HT-29 (cell line): ENCODE data around the gene KIFAP3. TPM values are rescaled to one million over a fixed set of nuclear protein-coding genes. Genes with fewer than 3 reads are reported as not detected.
"Not testable (repeated sequence)": the region's sequence is repeated elsewhere in the genome, so short reads cannot be mapped to it uniquely, and the experiment has no call there.

Experiments
- DNase-seq: peaks from one replicate; pipeline ENCODE4 v3.0.0-alpha.2; 2015; ENCODE audit warnings: low spot score
- small RNA-seq: library from RNA; depleted of rRNA; stranded (forward); fragments of <200 nt; gene quantifications from one replicate; pipeline ENCODE3, GENCODE V24; 2014
- total RNA-seq: library from RNA; depleted of rRNA; stranded (reverse); fragments of >200 nt; shearing (Covaris generic); gene quantifications from 2 replicates; pipeline ENCODE4 v1.2.3, GENCODE V29; 2014; rRNA removed

The KIFAP3 gene
- total RNA-seq, 1 experiment from 2014 or later, result 3.5 TPM

DNA sequence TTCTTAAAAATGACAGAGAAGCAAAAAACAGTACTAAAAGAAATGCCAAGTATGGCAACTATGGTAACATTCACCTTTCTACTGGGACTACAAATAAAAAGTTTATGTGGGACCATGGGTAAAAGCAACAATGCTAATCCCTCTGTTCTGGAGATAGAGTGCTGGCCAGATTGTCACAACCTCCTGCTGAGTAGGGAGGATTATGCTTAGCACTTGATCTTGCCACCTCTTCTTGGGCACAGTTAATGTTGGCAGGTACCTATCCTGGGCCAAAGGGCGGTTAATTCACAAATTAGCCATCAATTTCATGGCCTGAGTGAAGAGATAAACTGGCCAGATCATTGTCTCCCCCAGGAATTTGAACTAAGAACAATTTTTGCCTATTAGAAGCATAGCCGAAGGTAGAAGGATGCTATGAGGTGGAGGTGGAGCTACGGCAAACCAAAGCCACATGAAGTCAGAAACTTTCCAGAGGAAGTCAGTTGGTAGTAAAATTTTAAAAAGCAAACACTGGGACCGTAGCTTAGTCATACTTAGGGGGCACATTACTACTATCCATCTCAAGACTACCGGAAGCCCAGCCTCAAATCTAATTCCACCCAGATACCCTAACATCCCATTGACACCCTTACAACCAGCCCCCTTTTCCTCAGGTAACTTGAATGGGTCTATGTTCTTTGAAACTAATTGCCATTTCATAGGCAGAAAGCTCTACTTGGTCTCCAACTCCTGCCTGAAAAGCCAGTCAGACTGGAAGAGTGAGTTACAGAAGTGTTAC lies 183.5 kb downstream of the KIFAP3 start:
- DNase-seq, result peak; percentile 94

DNA sequence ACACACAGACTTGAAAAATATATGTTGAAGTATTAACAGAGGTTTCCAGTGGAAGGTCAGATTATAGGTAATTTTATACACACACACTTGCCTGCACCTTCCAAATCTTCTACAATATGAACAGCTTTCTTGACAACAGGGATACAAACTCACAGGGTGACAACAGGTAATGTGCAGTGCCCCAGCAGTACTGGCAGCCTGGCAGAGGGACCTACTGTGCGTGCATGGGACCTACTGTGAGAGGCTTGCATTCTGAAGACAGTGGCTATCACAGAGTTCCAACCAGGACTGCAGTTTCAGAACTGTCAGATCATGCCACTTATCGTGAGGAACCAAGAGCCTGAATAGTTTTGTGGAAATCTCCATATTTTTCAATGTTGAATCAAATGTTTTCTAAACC lies 184.6 kb downstream of the KIFAP3 start:
- DNase-seq, result no peak

- no peak for DNase-seq
These were observed 187.6 kb downstream of the KIFAP3 start for GRCh38 chr1:169886931-169887330.

DNA sequence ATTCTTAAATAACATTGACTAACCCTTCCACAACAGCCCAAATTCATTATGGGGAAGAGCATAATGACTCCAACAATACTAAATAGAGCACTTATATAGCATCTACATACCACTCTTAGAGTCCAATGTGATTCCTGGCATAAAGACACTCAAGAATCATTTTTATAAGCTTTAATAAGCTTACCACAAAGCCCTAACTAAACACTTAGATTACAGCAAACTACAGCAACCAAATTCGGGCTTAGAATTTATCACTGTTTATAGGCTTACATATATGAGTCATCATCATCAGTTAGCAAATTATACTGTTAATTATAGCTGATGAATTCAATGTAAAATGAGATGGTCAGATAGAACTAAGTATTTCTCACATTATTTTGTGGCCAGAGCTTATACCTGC lies 188.1 kb downstream of the KIFAP3 start:
- no peak for DNase-seq

GRCh38 chr1:169885207-169885606 lies 189.3 kb downstream of the KIFAP3 start:
- DNase-seq, result no peak

DNA sequence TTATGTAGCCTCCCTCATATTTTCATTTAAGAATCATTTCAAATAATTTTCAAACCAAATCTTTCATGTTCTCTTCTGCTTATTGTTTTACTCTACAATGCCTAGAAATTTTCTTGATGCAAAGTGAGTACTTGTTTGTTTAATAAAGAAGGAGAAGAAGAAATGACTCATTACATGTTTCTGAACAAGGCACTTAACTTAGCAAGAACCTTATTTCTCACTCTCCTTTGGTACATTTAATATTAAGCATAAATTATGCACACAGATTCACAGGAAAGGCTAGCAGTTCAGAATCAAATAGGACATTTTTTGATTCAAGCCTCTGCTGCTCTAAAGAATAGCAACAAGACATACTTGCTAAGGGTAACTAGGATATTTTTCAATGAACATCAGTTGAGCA lies 189.9 kb downstream of the KIFAP3 start:
- DNase-seq, result no peak

- no peak for DNase-seq
These were observed 192.4 kb downstream of the KIFAP3 start for GRCh38 chr1:169882039-169882511.

DNA sequence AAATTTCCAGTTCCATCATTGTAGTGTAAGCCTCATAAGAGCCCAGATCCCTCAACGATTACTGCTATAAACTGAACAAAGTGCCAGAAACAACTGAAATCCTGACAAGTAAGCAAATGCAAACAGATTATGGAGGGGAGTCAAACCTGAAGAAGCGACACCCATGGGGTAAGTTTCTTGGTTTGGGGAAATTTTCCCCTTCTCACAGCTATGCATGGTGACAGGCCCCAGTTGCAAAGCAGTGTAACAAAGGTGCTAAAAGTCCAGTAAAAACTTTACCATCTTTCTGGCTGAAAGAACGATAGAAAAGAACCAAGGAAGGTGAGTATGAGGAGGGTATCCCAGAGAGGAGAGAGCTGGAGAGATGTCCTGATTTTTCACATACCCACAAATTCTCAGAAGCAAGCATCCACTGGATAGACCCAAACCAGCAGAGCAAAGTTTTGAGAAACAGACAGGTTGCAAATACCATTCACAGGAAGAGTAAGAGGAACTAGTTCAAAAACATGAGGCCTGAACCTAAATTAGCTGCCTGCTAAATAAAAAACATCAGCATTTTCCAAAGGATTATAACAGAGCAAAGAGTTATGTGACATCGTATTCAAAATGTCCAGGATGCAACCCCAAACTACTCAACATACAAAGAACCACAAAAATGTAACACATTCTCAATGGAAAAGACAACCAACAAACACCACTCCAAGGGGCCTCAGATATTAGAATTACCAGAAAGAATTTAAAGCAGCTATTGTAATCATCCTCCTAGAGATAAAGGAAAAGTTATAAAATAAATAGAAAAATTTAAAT lies 195.3 kb downstream of the KIFAP3 start:
- DNase-seq, result no peak

- DNase-seq, result no peak
These were observed 196.0 kb downstream of the KIFAP3 start for GRCh38 chr1:169878498-169878897.

- no peak for DNase-seq
These were observed 196.5 kb downstream of the KIFAP3 start for GRCh38 chr1:169877800-169878491.

- no peak for DNase-seq
These were observed 200.3 kb downstream of the KIFAP3 start for GRCh38 chr1:169874229-169874628.

GRCh38 chr1:169873582-169874199 lies 200.8 kb downstream of the KIFAP3 start:
- DNase-seq, result no peak

- DNase-seq, result no peak
These were observed 201.6 kb downstream of the KIFAP3 start for GRCh38 chr1:169872906-169873305.

GRCh38 chr1:169871988-169872387 lies 202.5 kb downstream of the KIFAP3 start:
- DNase-seq, result not testable (repeated sequence)

Small RNA genes lying within 50 kb of the gene (small RNA-seq; reads per million reads assigned to genes)
- gene MRPS10P1, result not detected

Other genes with a start within 250 kb of the KIFAP3 start
- gene SCYL3, start 180.8 kb downstream of the KIFAP3 start, total RNA-seq, result 4.4 and 5.7 TPM in 2 replicates
- gene NTMT2, start 71.3 kb upstream of the KIFAP3 start, total RNA-seq, result not detected in 2 replicates